Fibroblast of lung (primary cell): ENCODE measurements around the gene TSPAN2. TPM values are rescaled to one million over a fixed set of nuclear protein-coding genes. Genes with fewer than 3 reads are reported as not detected.

Source experiments
- DNase-seq, 2 donors: peaks; one replicate each; pipeline versions ENCODE4 v3.0.0 to v3.0.0-alpha.2; 2010; ENCODE audit warnings: low read depth in 2 of 2
- H2AFZ ChIP-seq: 2 replicates; pipeline ENCODE4 v1.5.1; 2012; ENCODE audit warnings: low read length, control low read depth, inconsistent platforms
- H3K27ac ChIP-seq: 2 replicates; pipeline ENCODE4 v1.5.1; 2011; ENCODE audit warnings: low read length, control low read depth; ENCODE audit not compliant: insufficient read depth
- H3K27me3 ChIP-seq: 2 replicates; pipeline ENCODE4 v1.5.1; 2011; ENCODE audit warnings: mild to moderate bottlenecking, low read length; ENCODE audit not compliant: control insufficient read depth, insufficient read depth
- H3K36me3 ChIP-seq: 2 replicates; pipeline ENCODE4 v1.5.1; 2011; ENCODE audit warnings: low read length; ENCODE audit not compliant: control insufficient read depth, insufficient read depth
- H3K4me1 ChIP-seq: 2 replicates; pipeline ENCODE4 v1.5.1; 2011; ENCODE audit warnings: low read length; ENCODE audit not compliant: control insufficient read depth, insufficient read depth; ENCODE audit errors: extremely low read depth
- H3K4me2 ChIP-seq: 2 replicates; pipeline ENCODE4 v1.5.1; 2011; ENCODE audit warnings: low read length, control low read depth; ENCODE audit not compliant: insufficient read depth; ENCODE audit errors: extremely low read depth
- H3K4me3 ChIP-seq, 4 experiments: fragments of 200-600 bp in 1 of 4; sonication (generic) in 1 of 4; replicated peaks in 1 of 4; 2 replicates each; pipeline ENCODE4 v1.5.1; 2011 to 2016; ENCODE audit warnings: low read length in 4 of 4, low read depth in 3 of 4, mild to moderate bottlenecking in 3 of 4, control low read depth in 2 of 4, inconsistent platforms in 1 of 4, mixed read lengths in 1 of 4; ENCODE audit not compliant: insufficient read depth in 1 of 4; ENCODE audit errors: control extremely low read depth in 1 of 4
- H3K79me2 ChIP-seq: 2 replicates; pipeline ENCODE4 v1.5.1; 2012; ENCODE audit warnings: mild to moderate bottlenecking, low read length, inconsistent platforms; ENCODE audit not compliant: control insufficient read depth, insufficient read depth
- H3K9ac ChIP-seq: 2 replicates; pipeline ENCODE4 v1.5.1; 2011; ENCODE audit warnings: mild to moderate bottlenecking, low read length, control low read depth; ENCODE audit not compliant: insufficient read depth
- H3K9me3 ChIP-seq: 2 replicates; pipeline ENCODE4 v1.5.1; 2012; ENCODE audit warnings: low read depth, low read length; ENCODE audit not compliant: control insufficient read depth, insufficient read depth
- H4K20me1 ChIP-seq: 2 replicates; pipeline ENCODE4 v1.5.1; 2011; ENCODE audit warnings: low read length; ENCODE audit not compliant: control insufficient read depth, insufficient read depth; ENCODE audit errors: extremely low read depth
- CTCF ChIP-seq, 2 donors: IDR thresholded peaks in 1 of 2; conservative IDR thresholded peaks in 1 of 2; 1 replicate in 1 of 2; 2 replicates in 1 of 2; pipeline ENCODE4 v1.5.1; 2011 to 2012; ENCODE audit warnings: low read length in 2 of 2, control low read depth in 1 of 2, inconsistent platforms in 1 of 2, low read depth in 1 of 2, mild to moderate bottlenecking in 1 of 2
- EZH2 ChIP-seq: IDR thresholded peaks from 2 replicates; pipeline ENCODE4 v1.5.1; 2012; ENCODE audit warnings: low read length, control low read depth, mild to moderate bottlenecking; ENCODE audit errors: missing control alignments
- polyA plus RNA-seq, 2 donors: library from polyadenylated mRNA; depleted of rRNA in 1 of 2; stranded (reverse) in 1 of 2; unstranded in 1 of 2; fragments of >200 nt; gene quantifications; 2 replicates each; pipeline ENCODE4 v1.2.1, GENCODE V29; 2011 to 2012; ENCODE audit warnings: missing spikeins in 1 of 2
- total RNA-seq: library from RNA; depleted of rRNA; stranded (reverse); fragments of >200 nt; gene quantifications from 2 replicates; pipeline ENCODE4 v1.2.1, GENCODE V29; 2014

Gene TSPAN2
- total and polyA plus RNA-seq, 2 donors (not counting 1 experiment from before 2014, with no cell fraction given) = 0.08 to 0.66 TPM

GRCh38 chr1:115115521-115116161 is 26.3 kb upstream of the TSPAN2 start:
- H3K4me2 ChIP-seq = no peak overlapping the region

GRCh38 chr1:115114308-115114707 is 25.0 kb upstream of the TSPAN2 start:
- Histone ChIP-seq H3K4me3 (no peak overlapping the region), H3K9ac (no peak overlapping the region), H3K79me2 (no peaks in the 10 kb centered on the region), H3K27ac (no peak overlapping the region), H3K4me2 (no peak overlapping the region), H2AFZ (no peak overlapping the region), H3K27me3 (no peaks in the 10 kb centered on the region), H4K20me1 (no peaks in the 10 kb centered on the region), H3K9me3 (no peaks in the 10 kb centered on the region), H3K4me1 (no peaks in the 10 kb centered on the region), H3K36me3 (no peaks in the 10 kb centered on the region)
- TF ChIP-seq EZH2 (no peak), CTCF (conservative IDR thresholded peaks at IDR 0.05 in 1 of 2, IDR thresholded peaks at IDR 0.05 in 1 of 2; ENCODE audit: low read depth in 1 of 2, low read length in 2 of 2) (no peak)
- peak in 1 of 2 donors; percentile 52 for DNase-seq

More at GRCh38 chr1:115115521-115116161, 26.3 kb upstream of the TSPAN2 start:
- Histone ChIP-seq H4K20me1 (no peaks in the 10 kb centered on the region), H3K4me3 (no peak overlapping the region), H3K4me1 (no peaks in the 10 kb centered on the region), H3K36me3 (no peaks in the 10 kb centered on the region), H3K9me3 (no peaks in the 10 kb centered on the region), H3K27ac (no peak overlapping the region), H3K27me3 (no peaks in the 10 kb centered on the region), H3K79me2 (no peaks in the 10 kb centered on the region), H2AFZ (no peak overlapping the region), H3K9ac (no peak overlapping the region)
- peak in 1 of 2 donors; percentile 21 for DNase-seq
- no peak for TF ChIP-seq EZH2
- no peak for TF ChIP-seq CTCF (conservative IDR thresholded peaks at IDR 0.05 in 1 of 2, IDR thresholded peaks at IDR 0.05 in 1 of 2; ENCODE audit: low read depth in 1 of 2, low read length in 2 of 2)

DNA sequence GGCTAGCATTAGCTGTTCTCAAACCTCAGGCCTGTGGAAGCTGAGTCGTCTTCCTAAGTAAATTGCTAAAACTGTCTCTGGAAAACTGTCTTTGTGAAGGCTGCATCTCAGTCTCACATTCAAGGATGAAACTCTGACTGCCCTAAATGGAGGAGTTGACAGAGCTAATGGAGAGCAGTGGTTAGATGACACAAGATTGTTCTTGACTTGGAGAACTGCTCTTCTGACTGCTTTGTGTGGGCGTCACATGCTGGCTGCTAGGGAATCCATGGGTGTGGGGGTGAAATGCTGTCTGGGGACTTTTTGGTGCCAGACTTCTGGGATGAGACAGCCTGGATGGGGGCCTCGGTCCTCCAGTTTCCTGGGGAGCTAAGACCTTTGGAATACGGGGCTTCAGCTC is 24.5 kb upstream of the TSPAN2 start:
- Histone ChIP-seq H3K9me3 (no peaks in the 10 kb centered on the region), H3K27ac (no peak overlapping the region), H3K27me3 (no peaks in the 10 kb centered on the region), H3K4me3 (no peak overlapping the region), H2AFZ (no peak overlapping the region), H3K9ac (no peak overlapping the region), H3K4me2 (no peak overlapping the region), H3K4me1 (no peaks in the 10 kb centered on the region), H3K79me2 (no peaks in the 10 kb centered on the region), H3K36me3 (no peaks in the 10 kb centered on the region), H4K20me1 (no peaks in the 10 kb centered on the region)
- no peak for TF ChIP-seq EZH2
- TF ChIP-seq CTCF (conservative IDR thresholded peaks at IDR 0.05 in 1 of 2, IDR thresholded peaks at IDR 0.05 in 1 of 2; ENCODE audit: low read depth in 1 of 2, low read length in 2 of 2) = no peak
- DNase-seq = peak in 1 of 2 donors; percentile 42
